ENCODE data around the gene STIM1. TPM values are rescaled to one million over a fixed set of nuclear protein-coding genes. Genes with fewer than 3 reads are reported as not detected.
A peak's percentile ranks its signal among the peaks of the same experiment; 100 is the strongest.

STIM1 gene
- total and polyA plus RNA-seq, 10 of the 15 experiments (the other 5 are each of a cell fraction or from before 2014, with no cell fraction given) = 8.6 to 57.7 (median 29.3) TPM

DNA sequence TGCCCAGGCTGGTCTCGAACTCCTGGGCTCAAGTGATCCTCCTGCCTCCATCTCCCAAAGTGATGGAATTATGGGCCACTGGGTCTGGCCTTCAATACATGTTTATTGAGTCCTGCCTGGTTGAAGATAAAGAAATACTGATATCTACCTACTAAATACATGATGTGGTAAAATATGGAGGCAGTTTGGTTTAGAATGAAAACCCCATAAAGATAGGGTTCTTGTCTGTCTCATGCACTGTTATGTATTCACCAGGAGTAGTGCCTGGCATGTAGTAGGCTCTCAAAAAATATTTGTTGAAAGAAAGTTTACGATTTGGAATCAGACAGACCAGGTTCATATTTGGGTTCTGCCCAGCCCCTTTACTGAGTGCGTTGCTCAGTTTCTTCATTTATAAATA is 21.1 kb downstream of the STIM1 start:
- no peak for FAIRE-seq
- Histone ChIP-seq H4K20me1 (ENCODE audit: control insufficient read depth, insufficient read depth) (no peaks in the 10 kb centered on the region), H3K4me2 (ENCODE audit: control insufficient read depth, insufficient read depth) (peak overlapping the region; percentile 41; the same call in 1 of the 2 replicates), H3K9me3 (replicated peaks; ENCODE audit: control insufficient read depth, insufficient read depth, low read length) (no peaks in the 10 kb centered on the region), H3K27ac (ENCODE audit: control insufficient read depth, insufficient read depth) (peak overlapping the region; percentile 83; the same call in 1 of the 2 replicates), H3K9ac (ENCODE audit: control insufficient read depth, insufficient read depth, low read length) (no peak overlapping the region), H3K79me2 (ENCODE audit: control insufficient read depth, insufficient read depth, low read length) (peaks cover 83% of the 10 kb centered on the region), H3K4me1 (ENCODE audit: control insufficient read depth, insufficient read depth, low read length) (peaks cover 53% of the 10 kb centered on the region), H3K4me3 (peak overlapping the region; percentile 19; the same call in 1 of the 2 replicates), H3K27me3 (replicated peaks in 1 of 2; ENCODE audit: control insufficient read depth in 2 of 2, insufficient read depth in 2 of 2, low read length in 1 of 2) (no peaks in the 10 kb centered on the region), H2AFZ (ENCODE audit: control insufficient read depth, low read depth, low read length) (no peak overlapping the region), H3K36me3 (ENCODE audit: control insufficient read depth in 2 of 2, insufficient read depth in 2 of 2, low read length in 1 of 2) (no peaks in the 10 kb centered on the region)
- intact Hi-C loops (cut with micrococcal nuclease; ENCODE audit: unreplicated experiment) = loop anchor here (1.0 kb wide), 1 partner anchor 35 kb away; no protein-coding TSS in a partner anchor
- 96% methylated on average over 3 of the region's 3 CpGs for WGBS (ENCODE audit: insufficient coverage, insufficient replicate concordance, low lambda C conversion rate, missing lambda C conversion rate)
- ChIA-PET SMC1A (ENCODE audit: uncharacterized antibody, unreplicated experiment) (interaction anchor here (0.9 to 23.8 kb wide), 12 partner anchors 9 to 182 kb away, joined by 3 to 633 read pairs (median 7); partner anchors contain the start of gene STIM1), RAD21 (ENCODE audit: unreplicated experiment) (interaction anchor here (0.8 to 16.8 kb wide), 11 partner anchors 10 to 218 kb away, joined by 3 to 253 read pairs (median 25); partner anchors contain the start of genes RHOG, RRM1 and STIM1), POLR2A (interaction anchor here (0.6 to 18.1 kb wide), 9 partner anchors 10 to 145 kb away, joined by 3 to 405 read pairs (median 15); partner anchors contain the start of genes RHOG and STIM1), CTCF (interaction anchor here (1.2 to 37.4 kb wide), 3 partner anchors 27 to 191 kb away, joined by 4 to 1047 read pairs (median 4); partner anchors contain the start of genes RHOG and STIM1)
- ATAC-seq = no peak
- in situ Hi-C loops (cut with MboI) = no loop called here
- DNase-seq (ENCODE audit: low read depth, low spot score) = no peak
- BruUV-seq (replicated peaks) = no TSS peak
- no peak for TF ChIP-seq CTCF (IDR thresholded peaks at IDR 0.05 in 2 of 3, conservative IDR thresholded peaks at IDR 0.05 in 1 of 3; ENCODE audit: control insufficient read depth in 2 of 3, extremely low read depth in 1 of 3, insufficient read depth in 1 of 3, low read depth in 3 of 3, low read length in 3 of 3)
- TF ChIP-seq, protein P1, sequence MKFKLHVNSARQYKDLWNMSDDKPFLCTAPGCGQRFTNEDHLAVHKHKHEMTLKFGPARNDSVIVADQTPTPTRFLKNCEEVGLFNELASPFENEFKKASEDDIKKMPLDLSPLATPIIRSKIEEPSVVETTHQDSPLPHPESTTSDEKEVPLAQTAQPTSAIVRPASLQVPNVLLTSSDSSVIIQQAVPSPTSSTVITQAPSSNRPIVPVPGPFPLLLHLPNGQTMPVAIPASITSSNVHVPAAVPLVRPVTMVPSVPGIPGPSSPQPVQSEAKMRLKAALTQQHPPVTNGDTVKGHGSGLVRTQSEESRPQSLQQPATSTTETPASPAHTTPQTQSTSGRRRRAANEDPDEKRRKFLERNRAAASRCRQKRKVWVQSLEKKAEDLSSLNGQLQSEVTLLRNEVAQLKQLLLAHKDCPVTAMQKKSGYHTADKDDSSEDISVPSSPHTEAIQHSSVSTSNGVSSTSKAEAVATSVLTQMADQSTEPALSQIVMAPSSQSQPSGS (IDR thresholded peaks at IDR 0.05; ENCODE audit: low read length) = no peak
- no peak for TF ChIP-seq CHD4 (IDR thresholded peaks at IDR 0.05)
- TF ChIP-seq, protein P2, sequence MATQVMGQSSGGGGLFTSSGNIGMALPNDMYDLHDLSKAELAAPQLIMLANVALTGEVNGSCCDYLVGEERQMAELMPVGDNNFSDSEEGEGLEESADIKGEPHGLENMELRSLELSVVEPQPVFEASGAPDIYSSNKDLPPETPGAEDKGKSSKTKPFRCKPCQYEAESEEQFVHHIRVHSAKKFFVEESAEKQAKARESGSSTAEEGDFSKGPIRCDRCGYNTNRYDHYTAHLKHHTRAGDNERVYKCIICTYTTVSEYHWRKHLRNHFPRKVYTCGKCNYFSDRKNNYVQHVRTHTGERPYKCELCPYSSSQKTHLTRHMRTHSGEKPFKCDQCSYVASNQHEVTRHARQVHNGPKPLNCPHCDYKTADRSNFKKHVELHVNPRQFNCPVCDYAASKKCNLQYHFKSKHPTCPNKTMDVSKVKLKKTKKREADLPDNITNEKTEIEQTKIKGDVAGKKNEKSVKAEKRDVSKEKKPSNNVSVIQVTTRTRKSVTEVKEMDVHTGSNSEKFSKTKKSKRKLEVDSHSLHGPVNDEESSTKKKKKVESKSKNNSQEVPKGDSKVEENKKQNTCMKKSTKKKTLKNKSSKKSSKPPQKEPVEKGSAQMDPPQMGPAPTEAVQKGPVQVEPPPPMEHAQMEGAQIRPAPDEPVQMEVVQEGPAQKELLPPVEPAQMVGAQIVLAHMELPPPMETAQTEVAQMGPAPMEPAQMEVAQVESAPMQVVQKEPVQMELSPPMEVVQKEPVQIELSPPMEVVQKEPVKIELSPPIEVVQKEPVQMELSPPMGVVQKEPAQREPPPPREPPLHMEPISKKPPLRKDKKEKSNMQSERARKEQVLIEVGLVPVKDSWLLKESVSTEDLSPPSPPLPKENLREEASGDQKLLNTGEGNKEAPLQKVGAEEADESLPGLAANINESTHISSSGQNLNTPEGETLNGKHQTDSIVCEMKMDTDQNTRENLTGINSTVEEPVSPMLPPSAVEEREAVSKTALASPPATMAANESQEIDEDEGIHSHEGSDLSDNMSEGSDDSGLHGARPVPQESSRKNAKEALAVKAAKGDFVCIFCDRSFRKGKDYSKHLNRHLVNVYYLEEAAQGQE (IDR thresholded peaks at IDR 0.05; ENCODE audit: low read depth, low read length) = no peak
- TF ChIP-seq NFYA (IDR thresholded peaks at IDR 0.05; ENCODE audit: borderline replicate concordance, low read depth, low read length) = no peak
- no peak for TF ChIP-seq CEBPB (IDR thresholded peaks at IDR 0.05; ENCODE audit: borderline replicate concordance in 1 of 2, low read depth in 2 of 2, low read length in 2 of 2)
- no peak for TF ChIP-seq HDAC6 (IDR thresholded peaks at IDR 0.05; ENCODE audit: unreplicated experiment)
- no peak for TF ChIP-seq CUX1 (IDR thresholded peaks at IDR 0.05; ENCODE audit: insufficient replicate concordance, low read depth, low read length)

Data from GM12878 (cell line).